ENCODE data around the gene DST.

Gene DST

DNA sequence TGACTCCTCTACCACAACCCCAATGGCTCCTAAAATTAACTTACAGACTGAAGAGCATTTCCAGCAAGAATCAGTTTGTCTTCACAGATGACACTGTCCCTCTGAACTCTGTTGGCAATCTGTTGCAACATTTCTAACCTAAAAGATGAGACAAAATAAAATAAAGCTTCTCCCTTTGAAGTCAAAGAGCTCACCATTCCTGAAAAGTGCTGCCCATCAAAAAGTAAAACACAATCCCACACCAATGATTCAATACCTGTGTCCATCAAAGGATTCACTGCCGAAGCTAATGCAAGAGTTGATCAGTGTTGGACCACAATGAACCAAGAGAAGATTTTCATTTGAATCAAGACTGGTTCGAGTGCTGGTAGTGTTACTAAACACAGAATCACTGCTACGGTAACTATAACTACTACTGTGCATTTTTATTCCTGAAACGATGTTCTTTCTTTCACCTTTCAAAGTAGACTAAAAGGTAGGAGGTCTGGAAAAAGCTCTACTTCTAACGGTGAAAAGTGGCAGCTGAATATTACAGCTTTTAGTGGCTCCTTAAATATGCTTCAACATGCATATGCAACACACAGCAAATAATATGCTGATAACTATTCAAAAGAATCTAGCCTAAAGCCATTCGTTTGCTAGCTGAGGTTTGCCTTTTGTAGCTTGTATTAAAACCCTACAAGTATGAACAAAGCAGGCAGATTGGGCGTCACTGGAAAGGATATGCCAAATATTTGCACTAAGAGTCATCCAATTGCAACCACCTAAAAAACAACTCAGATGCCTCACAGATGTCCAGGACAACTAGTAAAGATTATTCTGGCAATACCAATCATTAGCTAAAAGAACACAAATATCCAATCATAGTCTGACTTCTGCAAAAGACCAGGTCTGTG is at the start of gene DST:
DST (minus strand) TSS at position 524 of the 896 bp plus-strand sequence.
- no peak for DNase-seq (ENCODE audit: low spot score)

DNA sequence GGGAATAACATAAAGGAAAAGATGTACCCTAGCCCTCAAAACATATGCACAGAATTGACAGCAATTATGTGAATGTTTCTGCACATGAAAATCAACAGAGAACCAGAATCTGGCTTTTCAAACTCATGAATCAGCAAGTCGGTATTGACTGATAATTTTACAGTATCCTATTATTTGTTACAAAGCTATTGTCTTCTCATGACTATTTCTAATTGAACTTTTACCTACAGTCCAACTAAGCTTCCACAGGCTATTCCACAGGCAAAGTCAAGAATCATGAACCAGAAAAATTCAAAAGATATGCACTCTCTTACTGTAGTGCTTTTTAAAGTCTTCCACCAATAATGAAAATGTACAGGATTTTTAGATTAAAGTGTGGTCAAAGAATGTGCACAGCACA is 49.1 kb upstream of the DST start:
- FAIRE-seq (no peak), DNase-seq (ENCODE audit: low spot score) (no peak)

More for the DNA sequence above, at the start of gene DST:
- no peak for FAIRE-seq

DNA sequence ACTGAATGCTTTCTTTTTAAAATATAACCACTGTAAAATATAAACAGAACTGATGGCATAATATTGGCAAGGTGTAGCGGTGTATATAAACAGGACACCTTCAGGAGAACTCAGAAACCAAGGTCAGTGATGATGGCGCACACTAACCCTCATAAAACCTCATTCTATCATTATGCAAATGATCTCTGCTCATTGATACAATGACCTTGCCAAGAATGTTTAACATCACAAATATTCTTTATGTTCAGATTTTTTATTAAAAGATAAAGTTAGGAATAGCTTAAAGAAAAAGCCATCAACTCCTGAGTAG is 48.6 kb upstream of the DST start:
- peak; percentile 40 for FAIRE-seq
- no peak for DNase-seq (ENCODE audit: low spot score)

DNA sequence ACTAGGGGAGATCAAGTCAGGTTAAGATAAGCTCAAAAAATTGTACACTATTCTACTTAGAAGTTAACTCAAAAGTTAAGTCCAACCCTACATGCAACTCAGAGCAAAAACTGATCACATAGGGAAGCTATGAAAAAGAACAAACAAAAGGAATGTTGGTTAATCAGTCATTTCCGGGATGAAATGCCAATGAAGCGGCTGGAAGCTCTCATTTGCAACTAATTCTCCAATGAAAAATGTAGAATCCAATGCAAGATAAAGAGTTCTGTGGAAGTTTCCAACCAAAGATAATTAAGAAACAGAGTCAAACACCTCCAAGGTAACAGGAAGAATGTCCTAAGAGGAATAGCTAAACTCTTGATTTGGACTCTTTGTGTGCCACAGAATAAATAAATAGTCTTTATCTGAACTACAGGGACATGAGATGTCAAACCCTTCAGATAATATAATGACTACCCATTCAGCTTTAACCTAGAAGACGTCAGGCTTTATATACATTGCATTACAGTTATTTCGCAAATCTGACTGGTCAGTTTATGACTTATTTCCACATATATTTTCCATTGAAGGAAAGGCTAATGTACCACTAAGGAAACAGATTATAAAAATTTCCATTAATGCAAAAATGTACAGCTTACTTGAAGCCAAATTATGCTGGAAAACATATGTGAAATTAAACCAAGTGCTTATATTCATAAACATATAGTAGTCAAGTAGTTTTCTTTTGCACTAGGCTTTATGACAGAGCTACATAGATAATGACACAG is 48.0 kb upstream of the DST start:
- peak; percentile 77 for FAIRE-seq
- DNase-seq (ENCODE audit: low spot score): peak; percentile 26

DNA sequence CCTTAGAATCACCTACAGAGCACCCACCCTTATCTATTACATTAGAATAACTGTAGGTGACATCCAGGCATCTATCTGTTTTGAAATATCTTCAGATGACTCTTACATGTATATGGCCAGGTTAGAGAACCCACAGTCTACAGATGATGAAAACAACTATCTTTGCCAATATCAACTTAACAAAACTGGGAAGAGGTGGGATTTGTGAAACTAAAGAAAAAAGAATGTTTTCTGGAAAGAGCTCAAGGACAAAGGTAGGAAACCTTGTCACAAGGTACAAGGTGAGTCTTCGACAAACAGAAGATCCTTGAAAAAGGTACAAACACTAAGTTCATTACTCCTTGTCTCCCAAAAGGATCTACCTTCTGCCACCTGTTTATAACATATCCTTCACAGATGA is 47.0 kb upstream of the DST start:
- DNase-seq (ENCODE audit: low spot score) (no peak), FAIRE-seq (no peak)

DNA sequence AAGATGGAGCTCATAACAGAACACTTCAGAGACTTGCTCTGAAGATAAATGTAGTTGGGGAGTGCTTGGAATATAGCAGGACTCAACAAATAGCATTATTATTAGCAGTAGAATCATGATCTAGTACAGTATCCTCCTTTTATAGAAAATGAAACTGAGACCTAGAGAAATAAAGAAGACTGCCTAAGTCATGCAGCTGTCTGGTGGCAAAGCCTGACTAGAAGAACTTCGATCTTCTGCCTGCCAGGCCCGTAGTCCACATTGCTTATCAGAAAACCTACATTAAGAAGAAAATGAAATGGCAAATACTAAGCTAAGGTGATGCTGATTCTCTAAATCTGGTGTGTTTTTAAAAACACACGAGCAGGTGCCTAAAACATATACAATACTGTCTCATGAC is 46.4 kb upstream of the DST start:
- FAIRE-seq (no peak), DNase-seq (ENCODE audit: low spot score) (no peak)

DNA sequence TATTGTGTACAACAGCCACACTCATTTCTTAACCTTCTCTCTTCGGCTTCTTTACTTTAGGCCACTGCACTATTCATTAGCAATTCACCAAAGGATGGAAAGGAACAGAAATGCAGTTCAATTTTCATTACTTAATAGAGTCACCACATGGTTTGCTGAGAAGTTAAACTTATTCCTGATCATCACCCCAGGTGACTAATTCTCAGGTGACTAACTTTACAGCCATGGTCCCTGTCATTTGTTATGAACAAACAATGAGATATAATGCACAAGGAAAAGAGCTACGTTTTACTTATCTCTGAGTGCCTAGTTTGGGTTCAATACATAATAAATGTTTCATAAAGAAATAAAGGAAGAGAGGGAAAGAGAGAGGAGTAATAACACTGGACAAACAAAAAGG is 45.8 kb upstream of the DST start:
- DNase-seq (ENCODE audit: low spot score): peak; percentile 30
- FAIRE-seq: no peak

DNA sequence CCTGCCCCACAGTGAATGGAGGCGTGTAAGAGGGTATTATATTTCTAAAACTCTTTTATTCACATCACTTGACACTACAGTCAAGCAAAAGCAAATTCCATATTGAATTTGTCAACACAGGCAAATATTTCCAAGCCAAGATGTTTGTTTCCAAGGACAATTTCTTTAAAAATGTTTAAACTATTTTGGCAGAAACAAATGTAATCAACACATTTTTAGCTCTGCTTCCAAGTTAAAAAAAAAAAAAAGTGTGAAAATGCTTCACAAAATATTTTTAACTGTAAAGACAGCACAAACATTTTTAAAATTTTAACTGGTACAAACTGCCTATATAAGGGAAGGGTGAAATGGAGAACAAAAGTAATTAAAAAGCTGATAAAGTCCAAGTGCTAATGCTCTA is 44.9 kb upstream of the DST start:
- FAIRE-seq (no peak), DNase-seq (ENCODE audit: low spot score) (no peak)

DNA sequence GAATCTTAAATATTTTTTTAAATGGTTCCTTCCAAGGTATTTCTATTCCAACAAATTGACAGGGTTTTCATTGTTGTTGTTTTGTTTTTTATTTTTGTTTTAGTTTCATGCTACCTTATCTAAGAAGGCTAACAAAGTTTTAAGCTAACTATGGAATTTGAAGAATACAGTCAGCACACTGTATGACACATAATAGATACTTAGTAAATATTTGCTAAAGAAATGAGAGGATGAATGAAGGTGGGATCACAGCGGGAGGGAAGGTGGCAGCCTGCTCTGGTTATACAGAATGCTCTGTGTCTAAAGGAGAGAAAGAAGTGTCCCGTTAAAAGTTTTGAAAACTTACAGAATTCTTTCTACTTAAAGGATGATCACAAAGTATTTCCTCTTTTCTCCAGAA is 43.7 kb upstream of the DST start:
- FAIRE-seq: no peak
- no peak for DNase-seq (ENCODE audit: low spot score)

DNA sequence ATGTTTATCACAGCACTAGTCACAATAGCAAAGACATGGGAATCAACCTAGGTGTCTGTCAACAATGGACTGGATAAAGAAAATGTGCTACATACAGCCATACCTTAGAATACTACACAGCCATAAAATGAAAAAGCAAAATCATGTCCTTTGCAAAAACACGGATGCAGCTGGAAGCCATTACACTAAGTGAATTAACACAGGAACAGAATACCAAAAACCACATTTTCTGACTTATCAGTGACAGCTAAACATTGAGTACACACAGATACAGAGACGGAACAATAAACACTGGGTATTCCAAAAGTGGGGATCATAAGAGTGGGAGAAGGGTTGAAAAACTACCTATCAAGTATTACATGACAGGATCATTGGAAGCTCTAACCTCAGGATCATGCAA is 43.3 kb upstream of the DST start:
- FAIRE-seq (no peak), DNase-seq (ENCODE audit: low spot score) (no peak)

DNA sequence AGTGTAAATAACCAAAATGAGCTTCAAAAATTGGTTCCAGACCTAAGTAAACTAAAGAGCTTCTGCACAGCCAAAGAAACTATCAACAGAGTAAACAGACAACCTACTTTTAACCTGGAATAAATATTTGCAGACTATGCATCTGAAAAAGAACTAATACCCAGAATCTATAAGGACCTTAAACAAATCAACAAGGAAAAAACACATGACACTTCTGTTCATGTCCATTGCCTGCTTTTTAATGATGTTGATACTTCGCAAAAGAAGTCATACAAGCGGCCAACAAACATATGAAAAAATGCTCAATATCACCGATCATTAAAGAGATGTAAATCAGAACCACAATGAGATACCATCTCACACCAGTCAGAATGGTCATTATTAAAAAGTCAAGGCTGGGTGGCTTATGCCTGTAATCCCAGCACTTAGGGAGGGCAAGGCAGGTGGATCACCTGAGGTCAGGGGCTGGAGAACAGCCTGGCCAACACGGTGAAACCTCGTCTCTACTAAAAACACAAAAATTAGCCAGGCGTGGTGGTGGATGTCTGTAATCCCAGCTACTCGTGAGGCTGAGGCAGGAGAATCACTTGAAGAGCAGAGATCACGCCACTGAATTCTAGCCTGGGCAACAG is 42.5 kb upstream of the DST start:
- FAIRE-seq (no peak), DNase-seq (ENCODE audit: low spot score) (no peak)

DNA sequence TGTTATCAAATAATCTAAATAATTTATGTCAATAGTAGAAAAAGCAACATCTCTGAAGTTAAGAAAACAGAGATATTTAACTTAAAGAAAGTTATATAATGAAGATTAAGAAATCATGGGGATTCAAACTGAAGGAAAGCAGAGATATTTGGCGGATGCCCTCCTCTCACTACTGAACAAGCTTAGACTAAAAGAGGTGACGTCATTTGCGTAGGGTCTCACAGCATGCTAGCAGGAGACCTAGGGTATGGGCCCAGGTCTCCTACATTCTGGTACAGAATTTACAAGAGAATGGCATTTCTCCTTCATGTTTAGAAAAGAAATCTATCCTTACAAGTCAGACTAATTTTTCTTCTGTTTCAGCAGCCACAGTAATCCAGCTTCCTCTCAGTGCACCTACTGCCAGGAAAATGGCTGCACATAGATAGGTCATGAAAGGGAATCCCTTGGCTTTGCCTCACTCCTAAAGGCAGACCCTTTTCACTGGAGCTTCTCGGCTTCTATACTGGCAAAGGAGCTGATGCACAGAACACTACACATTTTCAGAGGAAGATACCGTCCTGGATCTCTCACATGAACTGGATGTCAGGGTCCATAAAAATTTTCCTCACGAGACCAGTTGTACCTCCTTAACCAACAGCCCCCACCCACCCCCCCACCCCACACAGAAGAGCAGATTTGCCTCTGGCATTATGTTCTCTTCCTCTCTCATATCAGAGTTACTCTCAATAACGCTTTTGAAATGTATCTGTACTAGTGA is 41.8 kb upstream of the DST start:
- DNase-seq (ENCODE audit: low spot score) (no peak), FAIRE-seq (no peak)

DNA sequence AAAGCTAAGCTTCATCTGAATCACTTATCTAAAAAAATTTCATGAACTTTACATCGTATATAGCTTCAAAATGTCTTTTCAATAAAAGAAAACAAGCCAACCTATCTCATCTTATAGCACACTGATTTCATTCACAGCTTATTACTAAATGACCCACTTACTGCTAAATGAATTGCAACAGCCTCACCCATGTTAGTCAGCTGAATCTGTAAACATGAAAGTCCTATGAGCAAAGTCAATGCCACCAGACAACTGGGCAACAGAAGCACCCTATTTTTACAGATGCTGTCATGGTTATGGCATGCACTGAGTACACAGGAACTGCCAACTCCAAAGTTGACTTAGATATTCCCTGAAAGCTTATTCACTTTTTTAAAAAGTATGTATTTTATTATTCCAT is 41.2 kb upstream of the DST start:
- no peak for FAIRE-seq
- peak; percentile 48 for DNase-seq (ENCODE audit: low spot score)

DNA sequence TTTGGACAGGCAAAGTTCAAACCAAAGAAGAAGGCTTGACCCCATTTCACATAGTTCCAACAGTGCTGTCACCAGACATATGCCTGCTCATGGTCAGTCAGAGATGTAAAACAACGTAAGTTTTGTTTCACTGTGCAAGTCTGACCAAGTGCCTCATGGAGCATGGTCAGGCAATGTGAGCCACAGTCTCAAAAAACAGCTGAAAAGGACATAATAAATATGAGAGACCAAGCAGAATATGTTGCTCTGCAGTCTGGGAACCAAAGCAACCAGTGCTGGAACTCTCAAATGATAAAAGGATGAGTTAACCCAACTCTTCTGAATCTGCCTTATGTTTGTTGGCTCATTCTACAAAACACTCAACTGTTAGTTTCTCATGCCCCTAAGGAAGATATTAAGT is 39.9 kb upstream of the DST start:
- FAIRE-seq (no peak), DNase-seq (ENCODE audit: low spot score) (no peak)

DNA sequence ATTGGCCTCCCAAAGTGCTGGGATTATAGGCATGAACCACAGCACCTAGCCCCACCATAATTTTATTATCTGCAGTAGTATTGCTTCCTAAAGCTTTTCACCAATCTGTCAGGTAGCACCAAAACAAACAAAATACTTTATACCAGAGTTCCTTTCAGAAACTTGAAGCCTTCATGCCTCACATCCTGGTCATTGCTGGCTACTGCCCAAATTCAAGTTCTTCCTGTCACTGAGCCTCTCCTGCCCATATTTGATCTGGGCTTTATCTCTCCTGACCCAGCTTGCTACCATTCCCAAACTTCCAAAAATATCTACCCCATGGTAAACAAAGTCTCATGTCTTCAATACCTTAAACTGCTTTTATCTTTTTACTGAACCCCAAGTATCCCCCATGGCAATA is 34.9 kb upstream of the DST start:
- FAIRE-seq: no peak
- DNase-seq (ENCODE audit: low spot score): no peak

DNA sequence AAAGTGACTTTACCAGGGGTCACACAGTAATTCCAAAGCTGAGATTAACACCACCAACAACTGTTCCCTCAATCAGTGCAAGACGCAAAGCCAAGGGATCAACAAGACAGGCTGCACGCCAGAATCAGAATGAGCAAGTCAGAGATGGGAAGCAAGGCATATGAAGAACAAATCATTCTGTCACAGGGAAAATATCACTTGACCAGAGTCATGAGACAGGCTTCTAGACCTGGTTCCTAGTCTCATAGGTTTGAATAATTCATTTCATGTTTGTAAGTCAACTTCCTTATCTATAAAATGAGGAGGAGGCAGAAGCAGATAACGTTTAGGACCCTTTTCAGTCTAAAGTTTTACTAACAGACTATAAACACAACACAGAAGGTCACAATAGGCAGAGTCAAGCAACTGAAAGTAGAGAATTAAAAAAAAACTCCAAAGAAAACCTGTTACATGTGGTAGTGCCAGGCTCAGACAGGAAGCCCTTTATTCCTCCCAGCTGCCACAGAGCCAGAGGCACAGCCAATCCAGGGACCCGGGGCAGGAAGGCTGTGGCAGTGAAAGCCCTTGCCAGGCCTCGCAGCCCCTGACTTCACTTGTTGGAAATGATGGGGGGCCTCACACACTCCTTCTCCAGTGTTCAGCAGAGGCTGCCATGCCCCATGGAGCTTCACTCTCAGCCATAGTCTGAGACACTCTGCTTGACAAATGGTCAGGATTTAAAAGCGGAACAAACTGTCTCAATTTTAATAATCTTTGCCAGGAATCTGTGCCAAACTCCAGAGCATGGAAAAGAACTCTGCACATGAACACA is 29.2 kb upstream of the DST start:
- DNase-seq (ENCODE audit: low spot score) (no peak), FAIRE-seq (no peak)

DNA sequence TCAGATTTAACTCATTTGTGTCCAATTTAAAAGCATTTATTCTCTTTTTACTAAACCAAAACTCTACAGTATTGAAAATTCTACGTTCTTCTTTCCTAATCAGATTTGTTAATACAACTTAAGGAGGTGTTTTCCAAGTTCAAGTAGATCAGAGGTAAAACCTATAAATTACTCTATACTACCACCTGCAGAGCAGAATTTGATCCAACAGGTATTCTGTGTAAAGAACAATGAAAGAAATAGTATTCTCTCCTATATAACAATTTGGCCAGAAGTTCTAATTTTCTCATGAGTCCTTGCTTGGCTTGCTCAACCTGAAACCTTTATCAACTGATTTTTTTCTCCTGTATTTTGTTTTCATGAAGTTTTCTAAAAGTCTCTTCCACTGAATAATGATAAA is 28.5 kb upstream of the DST start:
- no peak for DNase-seq (ENCODE audit: low spot score)
- no peak for FAIRE-seq

DNA sequence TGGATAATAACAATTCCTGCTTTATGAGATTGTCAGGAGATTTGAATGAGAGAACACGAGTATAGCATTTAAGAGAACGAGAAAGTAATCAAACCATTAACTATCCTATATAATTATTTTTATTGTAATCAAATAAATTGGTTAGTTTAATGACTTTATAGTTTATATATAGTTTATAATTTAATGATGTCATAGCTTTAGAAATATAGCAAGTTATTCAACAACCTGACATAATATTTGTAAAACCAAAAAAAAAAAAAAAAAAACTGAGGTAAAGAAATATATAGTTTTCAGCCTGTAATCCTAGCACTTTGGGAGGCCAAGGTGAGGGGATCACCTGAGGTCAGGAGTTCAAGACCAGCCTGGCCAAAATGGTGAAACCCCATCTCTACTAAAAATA is 26.4 kb upstream of the DST start:
- FAIRE-seq: no peak
- DNase-seq (ENCODE audit: low spot score): no peak

DNA sequence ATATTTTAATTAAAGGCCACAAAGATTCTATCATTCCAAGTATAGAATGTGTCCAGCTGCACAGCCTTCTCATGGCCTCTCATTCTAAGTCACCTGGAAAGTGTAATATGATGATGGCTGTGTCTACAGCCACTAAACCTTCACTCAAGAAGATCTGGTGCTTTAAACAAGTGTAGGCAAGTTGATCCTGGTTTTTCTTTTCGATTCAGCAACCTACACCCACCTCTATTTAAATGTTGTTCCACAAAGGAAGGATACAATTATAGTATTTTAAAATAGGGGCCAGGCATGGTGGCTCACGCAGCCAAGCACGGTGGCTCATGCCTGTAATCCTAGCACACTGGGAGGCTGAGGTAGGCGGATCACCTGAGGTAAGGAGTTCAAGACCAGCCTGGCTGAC is 25.5 kb upstream of the DST start:
- DNase-seq (ENCODE audit: low spot score) (no peak), FAIRE-seq (no peak)

DNA sequence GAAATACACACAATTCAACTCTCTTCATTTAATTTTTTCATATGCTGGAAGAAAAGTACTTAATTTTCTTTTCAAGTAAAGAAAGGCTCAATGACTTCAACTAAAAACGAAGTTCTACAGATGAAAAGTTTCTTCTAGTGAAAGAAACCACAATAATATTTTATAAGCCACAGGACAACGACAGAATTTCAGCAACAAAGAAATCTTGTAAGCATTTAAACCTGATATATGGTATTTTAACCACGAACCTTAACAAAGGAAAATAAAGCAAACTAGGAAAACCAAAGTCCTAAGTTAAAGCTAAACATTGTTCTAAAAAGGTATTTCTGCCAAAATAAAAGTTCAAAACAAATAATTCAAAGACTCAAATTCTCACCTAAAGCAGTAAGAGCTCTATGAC is 24.6 kb upstream of the DST start:
- no peak for FAIRE-seq
- no peak for DNase-seq (ENCODE audit: low spot score)

DNA sequence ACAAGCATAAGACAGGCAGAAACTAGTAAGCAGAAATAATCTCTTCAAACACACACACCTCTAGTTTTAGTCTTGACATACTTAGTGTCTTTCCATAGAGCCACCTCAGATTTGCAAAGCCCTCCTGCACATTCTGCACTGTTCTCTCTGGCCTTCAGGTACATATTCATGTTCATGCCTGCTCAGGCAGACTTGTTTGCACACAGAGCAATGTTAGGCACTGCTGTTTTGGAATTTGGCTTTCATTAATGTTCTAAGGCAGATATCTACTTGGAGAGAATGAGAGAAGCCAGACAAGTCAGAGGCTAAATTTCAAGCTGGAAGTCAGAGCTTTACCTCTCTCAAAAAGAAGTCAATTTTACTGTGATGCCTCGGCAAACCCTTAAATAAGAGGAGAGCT is 21.3 kb upstream of the DST start:
- FAIRE-seq: no peak

More for the DNA sequence above, 21.3 kb upstream of the DST start:
- DNase-seq (ENCODE audit: low spot score): no peak

Measured in RCC 7860 (cell line).